Ascending aorta (tissue), 2 donors: Measurements from ENCODE around the gene GPER1. TPM values are rescaled to one million over a fixed set of nuclear protein-coding genes. Genes with fewer than 3 reads are reported as not detected.
A peak's percentile ranks its signal among the peaks of the same experiment; 100 is the strongest.

Experiments used
- DNase-seq, 2 donors: peaks; one replicate each; pipeline ENCODE4 v3.0.0-alpha.2; 2019; ENCODE audit warnings: low spot score in 2 of 2
- H3K27ac ChIP-seq, 2 donors: fragments of 200-600 bp; sonication (generic); one replicate each; pipeline ENCODE4 v1.5.1; 2016 to 2017; ENCODE audit warnings: mild to moderate bottlenecking in 1 of 2
- H3K27me3 ChIP-seq: fragments of 200-600 bp; sonication (generic); one replicate; pipeline ENCODE4 v1.5.1; 2017
- H3K36me3 ChIP-seq, 2 donors: fragments of 200-600 bp; sonication (generic); one replicate each; pipeline ENCODE4 v1.5.1; 2016
- H3K4me1 ChIP-seq, 2 donors: fragments of 200-600 bp; sonication (generic); one replicate each; pipeline ENCODE4 v1.5.1; 2016 to 2017; ENCODE audit warnings: mild to moderate bottlenecking in 1 of 2
- H3K4me3 ChIP-seq, 2 donors: fragments of 200-600 bp; sonication (generic); one replicate each; pipeline ENCODE4 v1.5.1; 2016 to 2017; ENCODE audit warnings: mild to moderate bottlenecking in 1 of 2
- H3K9me3 ChIP-seq, 2 donors: fragments of 200-600 bp; sonication (generic); one replicate each; pipeline ENCODE4 v1.5.1; 2016
- CTCF ChIP-seq, 3 experiments: fragments of 200-600 bp in 2 of 3; fragments of 450-650 bp in 1 of 3; sonication (generic) in 2 of 3; IDR thresholded peaks; one replicate each; pipeline ENCODE4 v1.5.1; 2016 to 2019; ENCODE audit warnings: antibody characterized with exemption in 3 of 3, mild to moderate bottlenecking in 1 of 3, moderate library complexity in 1 of 3
- intact Hi-C: fragments of 100-400 bp; cut with DNase I; formaldehyde crosslinking; loops from one replicate; pipeline ENCODE4 v1.15.1; 2023
- total RNA-seq: library from RNA; depleted of rRNA; stranded (reverse); fragments of >200 nt; gene quantifications from one replicate; pipeline ENCODE4 v1.1.0, GENCODE V29; 2016

GPER1 gene
- total RNA-seq, 1 donor from 2014 or later, result 11.3 TPM

GRCh38 chr7:1055956-1056784, 31.7 kb upstream of the GPER1 start:
- TF ChIP-seq CTCF (IDR thresholded peaks at IDR 0.05), result no peak

GRCh38 chr7:1056785-1057410, 31.0 kb upstream of the GPER1 start:
- no peak overlapping the region for H3K4me3 ChIP-seq
- intact Hi-C loops, result no loop called here
- no peaks in the 10 kb centered on the region for H3K27me3 ChIP-seq
- TF ChIP-seq CTCF (IDR thresholded peaks at IDR 0.05), result no peak
- DNase-seq, result no peak
- no peaks in the 10 kb centered on the region for H3K36me3 ChIP-seq
- no peaks in the 10 kb centered on the region for H3K9me3 ChIP-seq
- H3K4me1 ChIP-seq, result peaks cover 2 to 8% of the 10 kb centered on the region in 2 donors
- no peak overlapping the region for H3K27ac ChIP-seq

More at GRCh38 chr7:1055956-1056784, 31.7 kb upstream of the GPER1 start:
- Histone ChIP-seq H3K4me1 (peaks cover 2 to 8% of the 10 kb centered on the region in 2 donors), H3K36me3 (no peaks in the 10 kb centered on the region), H3K27ac (no peak overlapping the region), H3K27me3 (no peaks in the 10 kb centered on the region), H3K9me3 (no peaks in the 10 kb centered on the region), H3K4me3 (peak overlapping the region in 1 of 2 donors; percentile 36)
- DNase-seq, result no peak
- intact Hi-C loops, result no loop called here

- peaks cover 0 to 6% of the 10 kb centered on the region in 2 donors for H3K4me1 ChIP-seq
- intact Hi-C loops, result no loop called here
These were observed 30.3 kb upstream of the GPER1 start for GRCh38 chr7:1057416-1058291.

GRCh38 chr7:1058311-1058710, 29.6 kb upstream of the GPER1 start:
- Histone ChIP-seq H3K4me1 (peaks cover 0 to 6% of the 10 kb centered on the region in 2 donors), H3K4me3 (no peak overlapping the region), H3K27ac (no peak overlapping the region), H3K27me3 (no peaks in the 10 kb centered on the region), H3K9me3 (no peaks in the 10 kb centered on the region), H3K36me3 (no peaks in the 10 kb centered on the region)
- intact Hi-C loops, result no loop called here
- DNase-seq, result no peak
- no peak for TF ChIP-seq CTCF (IDR thresholded peaks at IDR 0.05)

More at GRCh38 chr7:1057416-1058291, 30.3 kb upstream of the GPER1 start:
- no peaks in the 10 kb centered on the region for H3K27me3 ChIP-seq
- DNase-seq, result no peak
- no peaks in the 10 kb centered on the region for H3K9me3 ChIP-seq
- no peak overlapping the region for H3K4me3 ChIP-seq
- no peak overlapping the region for H3K27ac ChIP-seq
- H3K36me3 ChIP-seq, result no peaks in the 10 kb centered on the region
- no peak for TF ChIP-seq CTCF (IDR thresholded peaks at IDR 0.05)

- DNase-seq, result no peak
- H3K4me3 ChIP-seq, result no peak overlapping the region
- peaks cover 0 to 6% of the 10 kb centered on the region in 2 donors for H3K4me1 ChIP-seq
- intact Hi-C loops, result no loop called here
- no peak for TF ChIP-seq CTCF (IDR thresholded peaks at IDR 0.05)
- H3K27me3 ChIP-seq, result no peaks in the 10 kb centered on the region
- no peak overlapping the region for H3K27ac ChIP-seq
- H3K36me3 ChIP-seq, result no peaks in the 10 kb centered on the region
- H3K9me3 ChIP-seq, result no peaks in the 10 kb centered on the region
These were observed 29.1 kb upstream of the GPER1 start for GRCh38 chr7:1058821-1059199.
